ENCODE data around the gene KIF4A.

- TF ChIP-seq CTCF (IDR thresholded peaks at IDR 0.05; ENCODE audit: insufficient read depth, low read depth, low read length) (no peak), EZH2 (IDR thresholded peaks at IDR 0.05; ENCODE audit: insufficient read depth, low read length) (no peak)
These were observed 41.3 kb downstream of the KIF4A start for GRCh38 chrX:70331161-70331560.

Data from astrocyte (in vitro differentiated cells and primary cell).